H1 (cell line): Measurements from ENCODE around the gene LRRC40. TPM values are rescaled to one million over a fixed set of nuclear protein-coding genes. Genes with fewer than 3 reads are reported as not detected.
"Not testable (repeated sequence)": the region's sequence is repeated elsewhere in the genome, so short reads cannot be mapped to it uniquely, and the experiment has no call there.

Experiments
- CTCF ChIA-PET: fragments of 300-600 bp; sonication (Branson Sonifier 250); formaldehyde crosslinking; loops from one replicate; lab custom pipeline; 2021; ENCODE audit not compliant: partially characterized antibody; lab: Charles Lee
- POLR2A ChIA-PET: fragments of 300-600 bp; sonication (Branson Sonifier 250); formaldehyde crosslinking; loops from one replicate; lab custom pipeline; 2021; ENCODE audit warnings: inconsistent platforms; ENCODE audit not compliant: partially characterized antibody; lab: Charles Lee
- DNase-seq, 2 experiments: peaks; one replicate each; pipeline versions ENCODE4 v3.0.0 to v3.0.0-alpha.2; 2010 to 2022; ENCODE audit warnings: low spot score in 2 of 2, low read depth in 1 of 2, mixed read lengths in 1 of 2
- FAIRE-seq: peaks from 2 replicates; lab custom pipeline; 2011; peaks lifted over from hg19 to GRCh38; lab: Jason Lieb, UNC
- H2AFZ ChIP-seq: 2 replicates; pipeline ENCODE4 v1.8.1; 2012; ENCODE audit warnings: low read length, inconsistent platforms
- H2AK5ac ChIP-seq: 2 replicates; pipeline ENCODE4 v1.6.1; 2013; ENCODE audit warnings: low read depth, low read length
- H2BK120ac ChIP-seq: replicated peaks from 2 replicates; pipeline ENCODE3; 2013; ENCODE audit warnings: low read depth, low read length, inconsistent platforms
- H2BK12ac ChIP-seq: 2 replicates; pipeline ENCODE4 v1.6.1; 2013; ENCODE audit warnings: low read depth, low read length
- H2BK15ac ChIP-seq: 2 replicates; pipeline ENCODE4 v1.6.1; 2013; ENCODE audit warnings: low read length
- H2BK20ac ChIP-seq: 2 replicates; pipeline ENCODE4 v1.6.1; 2013; ENCODE audit warnings: low read length
- H2BK5ac ChIP-seq: 2 replicates; pipeline ENCODE4 v1.6.1; 2013; ENCODE audit warnings: low read depth, low read length
- H3K14ac ChIP-seq: 2 replicates; pipeline ENCODE4 v1.6.1; 2013; ENCODE audit warnings: inconsistent platforms; ENCODE audit not compliant: insufficient read length
- H3K18ac ChIP-seq: 2 replicates; pipeline ENCODE4 v1.6.1; 2013; ENCODE audit warnings: low read length; ENCODE audit errors: extremely low read depth
- H3K23ac ChIP-seq: 2 replicates; pipeline ENCODE4 v1.6.1; 2013; ENCODE audit warnings: inconsistent platforms; ENCODE audit not compliant: insufficient read length
- H3K23me2 ChIP-seq: 2 replicates; pipeline ENCODE4 v1.6.1; 2013; ENCODE audit warnings: low read depth, low read length
- H3K27ac ChIP-seq: 2 replicates; pipeline ENCODE4 v1.6.1; 2011; ENCODE audit warnings: low read depth, low read length, inconsistent platforms
- H3K27me3 ChIP-seq, 4 experiments: replicated peaks in 1 of 4; 1 replicate in 1 of 4; 2 replicates in 3 of 4; pipeline versions ENCODE4 v1.6.1 to v1.8.1; 2011 to 2013; ENCODE audit warnings: low read length in 3 of 4, mild to moderate bottlenecking in 3 of 4, inconsistent platforms in 2 of 4, mixed read lengths in 2 of 4, moderate library complexity in 1 of 4; ENCODE audit not compliant: control insufficient read depth in 3 of 4, insufficient read depth in 3 of 4; ENCODE audit errors: extremely low read depth in 1 of 4
- H3K36me3 ChIP-seq, 4 experiments: 2 replicates each; pipeline versions ENCODE4 v1.6.1 to v1.8.1; 2011 to 2013; ENCODE audit warnings: mild to moderate bottlenecking in 4 of 4, low read length in 3 of 4, moderate library complexity in 2 of 4, control low read depth in 1 of 4, inconsistent platforms in 1 of 4; ENCODE audit not compliant: insufficient read depth in 4 of 4, control insufficient read depth in 2 of 4
- H3K4ac ChIP-seq: replicated peaks from 2 replicates; pipeline ENCODE3; 2013; ENCODE audit warnings: low read length, low read depth, mixed read lengths, inconsistent platforms; ENCODE audit not compliant: insufficient read length
- H3K4me1 ChIP-seq, 4 experiments: replicated peaks in 1 of 4; 1 replicate in 1 of 4; 2 replicates in 3 of 4; pipeline versions ENCODE4 v1.6.1 to v1.8.1; 2011 to 2013; ENCODE audit warnings: low read length in 3 of 4, inconsistent platforms in 2 of 4, mixed read lengths in 1 of 4; ENCODE audit not compliant: insufficient read depth in 4 of 4, control insufficient read depth in 3 of 4
- H3K4me2 ChIP-seq, 2 experiments: 2 replicates each; pipeline versions ENCODE4 v1.6.1 to v1.8.1; 2011 to 2013; ENCODE audit warnings: low read depth in 2 of 2, low read length in 2 of 2, control low read depth in 1 of 2, inconsistent platforms in 1 of 2, mild to moderate bottlenecking in 1 of 2; ENCODE audit not compliant: insufficient read depth in 1 of 2
- H3K4me3 ChIP-seq, 4 experiments: fragments of 200-600, 300-600 bp in 1 of 4; sonication (generic), shearing (Covaris generic), sonication (Bioruptor Twin) in 1 of 4; 2 replicates each; pipeline versions ENCODE4 v1.5.1 to v1.8.1; 2011 to 2016; ENCODE audit warnings: low read length in 4 of 4, low read depth in 3 of 4, control low read depth in 2 of 4, inconsistent platforms in 2 of 4, mild to moderate bottlenecking in 2 of 4, mixed read lengths in 1 of 4, moderate library complexity in 1 of 4; ENCODE audit not compliant: insufficient read depth in 2 of 4; ENCODE audit errors: extremely low read depth in 1 of 4
- H3K56ac ChIP-seq: replicated peaks from 2 replicates; pipeline ENCODE3; 2013; ENCODE audit warnings: low read depth, mild to moderate bottlenecking, mixed read lengths, low read length, inconsistent platforms; ENCODE audit not compliant: insufficient read length
- H3K79me1 ChIP-seq: 2 replicates; pipeline ENCODE4 v1.6.1; 2013; ENCODE audit warnings: low read depth, low read length, control low read depth
- H3K79me2 ChIP-seq, 2 experiments: 2 replicates each; pipeline versions ENCODE4 v1.6.1 to v1.8.1; 2012 to 2013; ENCODE audit warnings: low read length in 2 of 2, mild to moderate bottlenecking in 2 of 2, inconsistent platforms in 1 of 2; ENCODE audit not compliant: insufficient read depth in 2 of 2, control insufficient read depth in 1 of 2
- H3K9ac ChIP-seq, 4 experiments: replicated peaks in 1 of 4; 1 replicate in 1 of 4; 2 replicates in 3 of 4; pipeline versions ENCODE4 v1.6.1 to v1.8.1; 2011 to 2013; ENCODE audit warnings: low read depth in 3 of 4, low read length in 3 of 4, control low read depth in 2 of 4, mild to moderate bottlenecking in 2 of 4, moderate library complexity in 2 of 4, inconsistent platforms in 1 of 4; ENCODE audit errors: extremely low read depth in 1 of 4
- H3K9me3 ChIP-seq, 2 experiments: 2 replicates each; pipeline versions ENCODE4 v1.6.1 to v1.8.1; 2012 to 2013; ENCODE audit warnings: mild to moderate bottlenecking in 2 of 2, moderate library complexity in 2 of 2, control low read depth in 1 of 2, inconsistent platforms in 1 of 2, low read depth in 1 of 2, low read length in 1 of 2, mixed read lengths in 1 of 2; ENCODE audit not compliant: insufficient read depth in 2 of 2
- H4K20me1 ChIP-seq, 2 experiments: replicated peaks in 1 of 2; 2 replicates each; pipeline versions ENCODE3 to v1.8.1; 2011 to 2013; ENCODE audit warnings: inconsistent platforms in 2 of 2, low read length in 2 of 2, mild to moderate bottlenecking in 1 of 2; ENCODE audit not compliant: insufficient read depth in 2 of 2, control insufficient read depth in 1 of 2
- H4K5ac ChIP-seq: 2 replicates; pipeline ENCODE4 v1.6.1; 2013; ENCODE audit warnings: low read length, low read depth, mixed read lengths, inconsistent platforms; ENCODE audit not compliant: insufficient read length
- H4K8ac ChIP-seq: 2 replicates; pipeline ENCODE4 v1.8.0; 2013; ENCODE audit warnings: mild to moderate bottlenecking, moderate library complexity, low read length, inconsistent platforms; ENCODE audit not compliant: insufficient read depth; ENCODE audit errors: extremely low read depth
- H4K91ac ChIP-seq: replicated peaks from 2 replicates; pipeline ENCODE3; 2013; ENCODE audit warnings: low read length, mixed read lengths, inconsistent platforms; ENCODE audit not compliant: insufficient read length
- WGBS, 2 experiments: shearing (Covaris generic) in 1 of 2; methylation state at CpG; one replicate each; pipeline versions ENCODE4 v1.1.6 to v1.1.7; 2013 to 2015; ENCODE audit warnings: low lambda C conversion rate in 2 of 2, mixed read lengths in 2 of 2, inconsistent platforms in 1 of 2, low coverage in 1 of 2, missing lambda C conversion rate in 1 of 2; ENCODE audit not compliant: insufficient replicate concordance in 2 of 2, insufficient coverage in 1 of 2, insufficient read length in 1 of 2; ENCODE audit errors: extremely low coverage in 1 of 2, missing lambda C conversion rate in 1 of 2; 5-methylcytosine and 5-hydroxymethylcytosine counted together
- polyA plus RNA-seq, 7 experiments: library from polyadenylated mRNA; depleted of rRNA in 3 of 7; stranded (reverse) in 5 of 7; unstranded in 2 of 7; fragments of >200 nt in 5 of 7; fragments of 200-250 nt in 2 of 7; gene quantifications; 1 replicate in 5 of 7; 2 replicates in 1 of 7; 4 replicates in 1 of 7; pipeline versions ENCODE4 v1.2.1 to v1.2.3, GENCODE V29; 2011 to 2013; ENCODE audit warnings: missing spikeins in 2 of 7, mixed read lengths in 2 of 7
- total RNA-seq: library from RNA; stranded (reverse); fragmentation: NEBNext Ultra II Directional; extraction: Animal tissue kit (Norgen Biotek cat#: 25700); gene quantifications from 2 replicates; pipeline ENCODE4 v1.2.1, GENCODE V29; 2021

LRRC40 gene
- total and polyA plus RNA-seq, 2 of the 8 experiments (the other 6 are each of a cell fraction or from before 2014, with no cell fraction given) = 13.4 to 30.8 TPM

DNA sequence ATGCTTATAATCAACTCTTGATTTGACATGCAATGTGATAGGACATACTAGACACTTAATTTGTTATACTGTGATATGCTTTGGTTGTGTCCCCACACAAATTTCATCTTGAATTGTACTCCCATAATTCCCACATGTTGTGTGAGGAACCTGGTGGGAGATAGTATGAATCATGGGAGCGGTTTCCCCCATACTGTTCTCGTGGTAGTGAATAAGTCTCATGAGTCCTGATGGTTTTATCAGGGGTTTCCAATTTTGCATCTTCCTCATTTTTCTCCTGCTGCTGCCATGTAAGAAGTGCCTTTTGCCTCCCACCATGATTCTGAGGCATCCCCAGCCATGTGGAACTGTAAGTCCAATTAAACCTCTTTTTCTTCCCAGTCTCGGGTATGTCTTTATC, 20.2 kb downstream of the LRRC40 start:
- H3K23ac ChIP-seq, H2BK5ac ChIP-seq, H3K79me2 ChIP-seq, H3K36me3 ChIP-seq, H2AK5ac ChIP-seq, H3K18ac ChIP-seq, H3K9ac ChIP-seq, H3K27me3 ChIP-seq, H3K4me3 ChIP-seq, H4K91ac ChIP-seq, H2BK120ac ChIP-seq, H3K27ac ChIP-seq, H2BK20ac ChIP-seq, H3K23me2 ChIP-seq, H2BK12ac ChIP-seq, H2BK15ac ChIP-seq, DNase-seq, H3K79me1 ChIP-seq, H3K9me3 ChIP-seq, H3K4me2 ChIP-seq, H4K20me1 ChIP-seq, H4K8ac ChIP-seq, FAIRE-seq, H3K4ac ChIP-seq, CTCF ChIA-PET, H2AFZ ChIP-seq, POLR2A ChIA-PET, H4K5ac ChIP-seq, H3K14ac ChIP-seq, H3K56ac ChIP-seq, H3K4me1 ChIP-seq: not testable (repeated sequence)
- 95% methylated on average over 3 of the region's 3 CpGs; no CpG with 5 or more reads in 1 of the 2 experiments for WGBS, 2 experiments
